Measurements from ENCODE around the gene PLPP3.

Gene PLPP3

DNA sequence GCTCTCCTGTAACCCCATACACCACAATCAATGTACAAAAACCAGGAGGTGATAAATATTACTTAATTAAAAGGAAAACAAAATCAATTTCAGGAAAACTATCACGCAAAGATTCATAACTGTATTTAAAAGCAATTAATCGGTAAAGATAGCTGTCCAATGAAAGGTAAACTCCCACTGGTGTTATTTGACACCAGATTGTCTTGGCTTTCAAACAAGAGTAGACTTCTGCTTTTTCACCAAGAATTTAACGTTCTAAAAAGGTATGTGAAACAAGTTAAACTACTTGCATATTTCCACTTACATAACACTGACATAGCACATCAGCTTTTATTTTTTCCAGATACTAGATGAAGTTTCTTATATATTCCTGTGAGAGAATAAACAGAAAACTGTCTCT is 3.5 kb downstream of the PLPP3 start:
- DNase-seq = no peak

DNA sequence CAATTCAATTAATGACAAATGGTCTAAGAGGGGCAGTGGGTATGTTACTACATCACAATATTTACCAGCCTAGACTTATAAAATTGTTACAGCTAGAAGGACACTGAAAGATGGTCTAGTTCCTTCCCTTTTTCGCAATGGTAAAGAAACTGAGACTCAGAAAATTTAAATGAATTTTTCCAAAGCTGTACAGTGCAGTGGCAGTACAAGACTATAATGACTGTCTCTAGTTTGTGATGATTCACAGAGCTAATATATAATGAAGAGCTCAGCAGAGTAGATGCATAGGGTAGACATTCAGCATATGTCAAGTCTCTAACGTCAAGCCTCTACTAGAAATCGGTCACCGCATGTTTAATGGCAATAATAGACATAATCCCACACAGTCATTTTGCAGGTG is 4.6 kb downstream of the PLPP3 start:
- no peak for DNase-seq

DNA sequence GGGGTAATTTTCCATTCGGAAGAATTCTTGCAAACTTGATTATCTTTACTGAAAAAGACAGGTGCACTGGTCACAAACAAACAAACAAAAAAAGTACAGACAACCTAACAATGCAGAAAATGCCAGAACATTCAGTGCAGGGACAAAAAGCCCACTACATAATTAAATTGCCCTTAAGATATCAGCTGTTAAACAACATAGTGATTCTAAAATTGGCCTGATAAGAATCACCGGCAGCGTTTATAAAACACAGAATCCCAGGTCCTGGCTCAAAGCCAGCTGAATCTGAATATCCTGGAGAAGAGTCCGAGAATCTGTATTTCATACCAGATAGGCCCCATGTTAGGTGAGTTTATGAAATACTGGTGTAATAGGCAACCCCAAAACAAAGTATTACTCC is 6.1 kb downstream of the PLPP3 start:
- DNase-seq = no peak

DNA sequence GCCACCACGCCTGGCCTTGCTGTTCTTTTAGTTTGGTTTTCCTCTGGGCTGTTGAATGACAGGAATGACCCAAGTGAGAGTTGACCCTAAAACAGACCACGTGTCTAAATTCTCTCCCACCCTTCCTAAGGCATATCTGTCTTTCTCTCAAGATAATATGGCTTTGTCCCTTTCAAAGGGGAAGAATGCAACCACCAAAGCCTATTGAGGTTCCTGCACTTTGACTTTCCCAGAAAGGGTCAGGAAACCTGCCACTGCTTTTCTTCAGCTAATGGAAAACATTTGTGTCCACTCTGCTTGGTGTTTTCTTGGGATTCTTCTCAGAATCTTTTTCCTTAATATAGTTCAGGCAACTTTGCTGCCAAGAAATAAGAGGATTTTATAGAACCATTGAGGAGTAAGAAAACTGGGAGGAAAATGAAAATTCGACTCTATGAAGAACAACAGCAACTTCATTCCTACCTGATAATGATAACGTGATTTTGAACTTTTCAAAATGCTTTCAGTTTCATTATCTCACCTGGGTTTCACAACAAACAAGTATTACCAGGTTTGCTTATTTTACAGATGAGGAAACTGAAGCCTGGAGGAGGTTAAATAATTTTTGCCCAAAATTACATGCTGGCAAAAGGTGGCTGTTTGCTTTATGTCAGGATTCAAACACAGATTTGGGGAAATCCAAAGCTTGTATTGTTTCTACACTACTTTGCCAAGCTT is 6.9 kb downstream of the PLPP3 start:
- no peak for DNase-seq

DNA sequence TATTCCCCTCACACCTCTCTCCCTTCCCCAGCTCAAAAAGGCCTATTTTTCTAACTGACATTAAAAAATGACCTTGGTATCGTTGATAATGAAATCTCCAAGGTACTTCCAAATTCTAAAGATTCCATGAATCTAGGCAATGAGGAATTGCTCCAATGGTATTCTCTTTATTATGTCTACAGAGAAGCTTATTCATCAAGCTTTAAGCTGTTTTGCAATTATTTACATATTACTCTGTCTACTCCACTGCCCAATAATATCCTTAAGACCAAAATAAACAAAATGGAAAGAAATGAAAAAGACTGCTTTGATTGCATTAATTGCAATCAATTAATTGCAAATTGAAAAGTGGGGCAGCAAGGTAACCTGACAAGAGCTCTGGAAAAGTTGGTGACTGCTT is 7.9 kb downstream of the PLPP3 start:
- DNase-seq = no peak

DNA sequence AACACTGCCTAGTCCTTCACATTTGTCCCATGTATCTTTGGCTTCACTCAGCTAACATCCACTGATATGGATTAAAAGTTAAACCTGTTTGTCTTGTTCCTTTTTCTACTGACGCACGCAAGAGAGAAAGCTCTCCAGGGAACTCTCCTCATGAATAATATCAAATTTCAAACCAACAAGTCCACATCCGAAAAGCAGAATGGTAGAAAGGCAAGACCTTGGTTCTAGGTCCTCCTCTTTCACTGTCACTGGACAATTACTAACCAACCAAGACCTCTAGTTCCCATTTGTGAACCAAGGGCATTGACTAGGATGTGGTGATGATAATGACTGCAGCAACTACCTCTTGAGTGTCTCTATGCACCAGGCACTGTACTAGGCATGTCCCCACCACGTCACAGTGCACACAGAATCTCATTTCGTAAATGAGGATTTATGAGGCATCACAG is 8.4 kb downstream of the PLPP3 start:
- DNase-seq = no peak

- no peak for DNase-seq
Observed at GRCh38 chr1:56569661-56570060, 9.7 kb downstream of the PLPP3 start.

DNA sequence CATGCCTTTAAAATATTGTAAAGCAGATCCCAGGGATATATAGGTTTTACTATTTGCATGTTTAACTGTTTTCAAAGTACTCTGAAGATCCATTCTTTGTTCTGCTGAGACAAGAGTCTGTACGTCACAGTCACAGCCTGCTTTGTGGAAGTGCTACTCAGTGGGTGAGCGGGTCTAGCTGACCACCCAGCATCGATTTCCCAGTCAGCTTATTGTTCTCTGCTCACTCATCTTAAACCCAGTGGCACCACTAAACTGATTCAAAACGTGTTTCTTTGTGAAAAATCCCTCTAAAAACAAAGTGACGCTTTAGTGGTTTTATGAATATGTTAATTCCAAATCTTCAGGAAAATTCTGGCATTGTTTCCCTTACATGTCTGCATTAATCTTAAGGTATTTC is 12.4 kb downstream of the PLPP3 start:
- DNase-seq = no peak

DNA sequence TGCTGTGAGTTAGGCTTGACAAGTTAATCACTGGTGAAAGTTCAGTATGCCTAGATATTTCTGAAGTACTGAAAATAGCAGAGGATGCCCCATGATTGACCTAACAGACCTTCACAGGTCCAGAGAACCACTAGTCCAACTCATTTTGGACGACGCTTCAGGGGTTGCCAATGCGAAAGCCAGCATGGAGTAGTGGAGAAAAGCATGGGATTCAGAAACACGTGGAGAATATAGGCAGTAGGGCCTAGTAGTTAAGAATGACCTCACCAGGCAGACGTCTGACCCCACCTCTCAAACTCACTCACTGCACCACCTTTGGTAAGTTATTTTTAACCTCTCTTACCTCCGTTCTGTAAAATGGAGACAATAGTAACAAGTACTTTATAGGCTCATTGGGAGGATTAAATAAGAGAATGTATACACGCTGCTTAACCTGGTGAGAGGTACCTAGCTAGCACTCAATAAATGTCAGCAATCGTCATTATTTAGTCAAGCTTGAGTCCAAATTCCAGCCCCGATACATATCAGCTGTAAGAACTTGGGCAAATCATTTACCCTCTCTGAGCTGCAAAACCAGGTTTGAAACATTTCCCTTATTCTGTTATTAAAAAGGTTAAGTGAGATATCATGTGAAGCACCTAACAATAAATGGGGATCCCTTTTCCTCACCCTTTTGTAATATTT is 13.2 kb downstream of the PLPP3 start:
- DNase-seq = no peak

GRCh38 chr1:56564615-56565014 is 14.7 kb downstream of the PLPP3 start:
- DNase-seq = no peak

GRCh38 chr1:56563568-56563967 is 15.8 kb downstream of the PLPP3 start:
- DNase-seq = no peak

DNA sequence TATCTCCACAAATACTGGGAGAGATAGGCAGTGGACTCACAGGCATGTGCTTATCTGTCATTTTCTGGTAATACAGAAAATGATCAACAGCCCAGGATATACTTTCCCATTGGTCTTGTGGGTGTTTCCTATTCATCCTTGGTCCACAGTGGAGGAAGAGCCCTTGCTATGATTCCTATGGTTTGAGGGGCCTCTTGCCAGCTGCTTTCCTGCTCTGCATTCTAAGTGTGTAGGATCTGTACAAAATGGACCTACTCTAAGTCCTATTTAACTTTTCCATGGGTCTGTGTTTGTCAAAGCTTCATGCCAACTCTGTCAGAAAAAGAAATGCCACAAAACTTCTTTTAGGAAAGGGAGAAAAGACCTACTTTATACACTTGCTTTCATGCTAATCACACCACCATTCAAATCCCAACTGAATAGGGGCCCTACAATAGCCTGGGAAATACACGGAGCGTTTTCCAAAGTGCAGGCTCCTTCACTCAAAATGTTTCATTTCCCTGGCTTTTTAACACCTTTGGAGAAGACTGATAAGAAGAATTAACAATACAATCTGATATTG is 16.4 kb downstream of the PLPP3 start:
- DNase-seq = no peak

- DNase-seq = no peak
Observed at GRCh38 chr1:56561227-56562019, 17.9 kb downstream of the PLPP3 start.

DNA sequence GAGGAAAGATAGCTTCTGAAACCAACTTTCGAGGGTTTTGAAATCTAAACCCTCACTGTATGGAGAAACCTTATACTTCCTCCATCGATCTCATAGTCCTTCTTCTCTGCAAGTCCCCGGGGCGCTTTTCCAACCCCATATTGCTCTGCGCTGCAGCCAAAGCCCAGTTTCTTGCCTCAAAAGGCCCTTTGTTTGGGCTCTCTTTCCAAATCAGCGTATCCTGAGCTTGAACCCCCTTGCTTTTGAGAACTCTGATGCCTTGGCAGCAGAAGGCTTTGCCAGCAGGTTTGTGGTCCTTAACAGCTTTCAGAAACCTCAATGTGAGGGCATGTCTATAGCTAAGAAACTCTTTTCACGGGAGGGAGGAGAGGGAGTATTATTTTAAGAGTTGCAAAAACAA is 21.6 kb downstream of the PLPP3 start:
- no peak for DNase-seq

DNA sequence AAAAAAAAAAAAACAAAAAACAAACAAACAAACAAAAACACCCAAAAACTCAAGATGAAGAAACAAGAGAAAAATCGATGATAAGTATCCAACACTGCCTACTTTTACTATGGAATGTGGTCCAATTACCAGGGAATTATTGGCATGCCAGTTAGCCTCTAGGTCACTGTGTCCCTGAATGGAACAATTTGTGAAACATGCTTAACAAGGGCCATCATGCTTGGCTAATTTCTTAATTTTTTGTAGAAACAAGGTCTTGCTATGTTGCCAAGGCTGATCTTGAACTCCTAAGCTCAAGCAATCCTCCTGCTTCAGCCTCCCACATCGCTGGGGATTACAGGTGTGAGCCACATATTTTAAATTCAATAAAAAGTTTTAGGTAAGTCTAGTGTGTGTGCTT is 23.9 kb downstream of the PLPP3 start:
- no peak for DNase-seq

GRCh38 chr1:56553046-56553445 is 26.3 kb downstream of the PLPP3 start:
- no peak for DNase-seq

DNA sequence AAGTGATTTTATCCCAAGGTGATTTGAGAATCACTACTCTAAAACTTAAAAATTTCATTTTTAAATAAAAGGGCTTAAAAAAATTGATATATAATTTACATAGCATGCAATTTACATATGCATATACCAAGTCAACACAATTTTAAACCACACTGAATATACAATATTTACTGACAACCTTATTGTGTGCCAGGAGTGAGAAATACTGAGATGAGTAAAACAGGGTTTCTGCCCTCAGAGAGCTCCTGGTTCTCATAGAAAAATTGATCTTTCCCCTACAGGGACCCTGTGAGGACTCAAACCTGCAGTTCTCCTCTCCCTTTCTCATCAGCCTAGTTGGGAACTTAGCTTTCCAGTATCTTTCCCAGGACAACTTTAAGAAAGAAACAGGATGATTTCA is 27.0 kb downstream of the PLPP3 start:
- DNase-seq = no peak

- DNase-seq = no peak
Observed at GRCh38 chr1:56551691-56552090, 27.7 kb downstream of the PLPP3 start.

DNA sequence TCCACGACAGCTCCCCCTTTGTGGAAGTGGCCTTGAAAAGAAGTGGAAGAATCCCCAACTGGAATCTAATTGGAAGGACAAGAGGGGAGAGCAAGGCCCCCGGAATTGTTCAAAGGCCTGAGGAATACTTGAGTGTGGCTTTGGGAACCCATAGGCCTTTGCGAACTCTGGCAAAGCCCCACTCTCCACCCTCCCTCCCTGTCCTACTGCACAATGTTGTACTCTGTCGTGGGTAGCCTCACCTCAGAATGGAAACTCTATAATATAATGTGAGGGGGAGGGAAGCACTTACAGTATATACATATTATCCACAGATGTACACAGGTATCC is 28.5 kb downstream of the PLPP3 start:
- DNase-seq = no peak

DNA sequence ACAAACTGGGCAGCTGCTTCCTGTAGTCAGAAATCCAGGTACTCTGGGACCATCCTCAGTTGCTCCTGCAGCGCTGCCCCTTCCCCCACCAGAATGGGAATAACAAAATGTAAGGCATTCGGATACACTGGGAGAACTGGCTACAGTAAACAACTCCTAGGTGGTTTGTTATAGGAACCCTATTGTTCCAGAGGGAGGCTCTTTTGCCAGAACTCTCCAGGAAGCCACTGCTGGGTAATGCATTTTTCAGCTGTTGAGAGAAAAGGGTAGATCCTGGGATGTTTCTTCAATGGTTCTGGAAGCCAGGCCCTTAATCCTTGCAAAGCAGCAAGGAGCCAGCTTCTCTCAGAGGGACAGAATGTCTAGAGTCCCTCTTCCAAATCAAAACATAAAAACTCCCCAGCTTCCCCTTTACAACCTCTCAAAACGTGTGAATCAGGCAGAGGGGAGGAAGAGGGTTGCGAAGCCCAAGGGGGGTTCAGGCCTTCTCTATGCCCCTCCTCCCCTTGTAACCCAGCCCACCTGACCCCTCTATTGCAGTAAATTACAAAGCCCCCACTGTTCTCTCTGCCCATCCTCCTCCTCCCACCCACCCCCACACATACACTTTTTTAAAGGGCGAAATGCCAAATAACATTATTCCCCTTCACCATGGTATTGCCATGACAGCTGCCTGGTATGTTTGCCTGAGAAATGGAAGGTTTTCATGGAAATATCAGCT is 29.1 kb downstream of the PLPP3 start:
- no peak for DNase-seq

GRCh38 chr1:56548571-56548970 is 30.8 kb downstream of the PLPP3 start:
- DNase-seq = no peak

- no peak for DNase-seq
Observed at GRCh38 chr1:56547977-56548376, 31.4 kb downstream of the PLPP3 start.

GRCh38 chr1:56547473-56547872 is 31.9 kb downstream of the PLPP3 start:
- DNase-seq = no peak

Measured in cortex of kidney (tissue), 1 donor.